Body of pancreas (tissue), 4 donors: ENCODE results near the gene CEBPZOS. TPM values are rescaled to one million over a fixed set of nuclear protein-coding genes. Genes with fewer than 3 reads are reported as not detected.
A peak's percentile ranks its signal among the peaks of the same experiment; 100 is the strongest.

Experiments used
- ATAC-seq: fragments of 150-250 bp; one replicate; pipeline ENCODE4 v1.9.1; 2016
- DNase-seq, 4 donors: peaks; one replicate each; pipeline ENCODE4 v3.0.0-alpha.2; 2019
- H3K27ac ChIP-seq, 4 donors: fragments of 200-600 bp; sonication (generic); 1 replicate in 3 of 4; 2 replicates in 1 of 4; pipeline versions ENCODE4 v1.5.1 to v1.6.1; 2016 to 2019; ENCODE audit warnings: mild to moderate bottlenecking in 1 of 4, mixed read lengths in 1 of 4, moderate library complexity in 1 of 4
- H3K27me3 ChIP-seq, 2 donors: fragments of 200-600 bp; sonication (generic); one replicate each; pipeline ENCODE4 v1.6.0; 2016; ENCODE audit warnings: mild to moderate bottlenecking in 1 of 2
- H3K36me3 ChIP-seq, 2 donors: fragments of 200-600 bp; sonication (generic); replicated peaks in 1 of 2; 2 replicates each; pipeline ENCODE4 v1.5.1; 2016; ENCODE audit warnings: low read depth in 2 of 2; ENCODE audit not compliant: insufficient read depth in 1 of 2
- H3K4me1 ChIP-seq: fragments of 200-600 bp; sonication (generic); one replicate; pipeline ENCODE4 v1.6.0; 2016
- H3K4me3 ChIP-seq, 2 donors: fragments of 200-600 bp; sonication (generic); 1 replicate in 1 of 2; 2 replicates in 1 of 2; pipeline ENCODE4 v1.5.1; 2016 to 2019
- H3K9me3 ChIP-seq, 3 donors: fragments of 200-600 bp; sonication (generic); 1 replicate in 2 of 3; 2 replicates in 1 of 3; pipeline ENCODE4 v1.5.1; 2016
- POLR2A ChIP-seq, 3 donors: fragments of 450-650 bp; IDR thresholded peaks; one replicate each; pipeline ENCODE4 v1.6.1; 2016; ENCODE audit warnings: antibody characterized with exemption in 3 of 3, mild to moderate bottlenecking in 2 of 3
- WGBS, 2 donors: methylation state at CpG; one replicate each; pipeline ENCODE4 v1.1.5; 2017; 5-methylcytosine and 5-hydroxymethylcytosine counted together
- intact Hi-C: fragments of 100-400 bp; cut with DNase I; formaldehyde crosslinking; loops from one replicate; pipeline ENCODE4 v1.15.1; 2023
- total RNA-seq, 2 donors: library from RNA; depleted of rRNA; stranded (reverse); fragments of >200 nt; gene quantifications; one replicate each; pipeline ENCODE4 v1.1.0, GENCODE V29; 2016
- TF ChIP-seq, protein P1 (sequence below), 7 experiments: fragments of 450-650 bp in 4 of 7; fragments of 200-600 bp in 3 of 7; sonication (generic) in 3 of 7; IDR thresholded peaks; one replicate each; pipeline ENCODE4 v1.5.1; 2016 to 2019; ENCODE audit warnings: antibody characterized with exemption in 7 of 7

The CEBPZOS gene
- total RNA-seq, 2 donors from 2014 or later: 9.9 to 21.8 TPM

DNA sequence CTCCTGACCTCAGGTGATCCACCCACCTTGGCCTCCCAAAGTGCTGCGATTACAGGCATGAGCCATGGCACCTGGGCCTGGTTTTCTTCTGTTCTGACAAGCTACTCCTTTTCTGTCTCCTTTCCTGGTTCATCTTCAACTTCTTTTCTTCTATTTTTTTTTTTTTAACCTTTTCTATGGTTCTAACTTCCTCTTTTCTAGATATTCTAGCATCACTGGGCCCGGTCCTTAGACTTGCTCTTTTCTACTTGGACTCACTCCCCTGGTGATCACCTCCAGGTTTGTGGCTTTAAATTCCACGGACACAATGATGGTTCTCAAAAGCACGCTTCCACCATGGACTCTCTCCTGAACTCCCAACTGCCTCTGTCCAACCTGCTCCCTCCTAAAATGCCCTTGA, 41.5 kb upstream of the CEBPZOS start:
- H3K4me3 ChIP-seq: no peak overlapping the region

DNA sequence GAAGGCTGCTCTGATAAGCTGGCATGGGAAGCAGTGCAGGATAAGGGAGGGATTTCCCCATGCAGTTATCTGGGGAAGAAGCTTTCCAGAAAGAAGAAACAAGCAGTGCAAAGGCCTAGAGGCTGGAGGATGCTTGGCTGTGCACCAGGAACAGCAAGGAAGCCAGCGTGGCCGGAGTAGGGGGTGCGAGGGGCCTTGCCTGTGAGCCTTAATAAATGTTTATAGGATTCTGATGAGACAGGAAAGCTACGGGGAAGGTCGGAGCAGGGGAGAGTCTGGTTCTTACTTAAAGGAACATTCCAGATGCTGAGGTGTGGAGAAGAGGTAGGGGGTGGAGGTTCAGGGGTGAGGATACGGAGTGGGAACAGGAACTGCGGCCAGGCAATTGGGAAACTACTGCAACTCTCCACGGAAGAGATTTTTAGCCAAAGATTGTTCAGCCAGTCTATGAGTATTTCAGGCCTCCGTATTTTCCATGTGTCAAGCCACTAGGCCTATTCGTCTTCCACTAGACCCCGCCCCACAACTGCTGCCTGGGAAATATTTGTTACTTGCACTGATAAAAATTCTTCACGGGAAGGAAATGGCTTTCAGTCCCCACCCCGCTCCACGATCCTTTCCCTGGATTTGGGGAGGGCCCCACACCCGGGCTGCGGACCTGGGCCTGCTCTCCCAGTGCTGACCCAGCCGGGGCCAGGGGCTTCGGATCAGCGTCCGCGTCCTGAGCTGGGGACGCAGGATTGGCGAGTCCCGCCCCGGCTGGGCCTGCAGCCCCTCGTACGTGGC, 40.0 kb upstream of the CEBPZOS start:
- intact Hi-C loops: no loop called here
- Histone ChIP-seq H3K27me3 (no peaks in the 10 kb centered on the region), H3K4me3 (peak overlapping the region; percentile 57 to 65), H3K27ac (peak overlapping the region; percentile 85 to 97 (median 88)), H3K4me1 (peaks cover 20% of the 10 kb centered on the region), H3K9me3 (no peaks in the 10 kb centered on the region), H3K36me3 (no peaks in the 10 kb centered on the region)
- DNase-seq: peak; percentile 52 to 68 (median 61)
- peak; percentile 61 for ATAC-seq
- peak; percentile 20 to 51 (median 39) for TF ChIP-seq POLR2A (IDR thresholded peaks at IDR 0.05)
- TF ChIP-seq, protein P1, sequence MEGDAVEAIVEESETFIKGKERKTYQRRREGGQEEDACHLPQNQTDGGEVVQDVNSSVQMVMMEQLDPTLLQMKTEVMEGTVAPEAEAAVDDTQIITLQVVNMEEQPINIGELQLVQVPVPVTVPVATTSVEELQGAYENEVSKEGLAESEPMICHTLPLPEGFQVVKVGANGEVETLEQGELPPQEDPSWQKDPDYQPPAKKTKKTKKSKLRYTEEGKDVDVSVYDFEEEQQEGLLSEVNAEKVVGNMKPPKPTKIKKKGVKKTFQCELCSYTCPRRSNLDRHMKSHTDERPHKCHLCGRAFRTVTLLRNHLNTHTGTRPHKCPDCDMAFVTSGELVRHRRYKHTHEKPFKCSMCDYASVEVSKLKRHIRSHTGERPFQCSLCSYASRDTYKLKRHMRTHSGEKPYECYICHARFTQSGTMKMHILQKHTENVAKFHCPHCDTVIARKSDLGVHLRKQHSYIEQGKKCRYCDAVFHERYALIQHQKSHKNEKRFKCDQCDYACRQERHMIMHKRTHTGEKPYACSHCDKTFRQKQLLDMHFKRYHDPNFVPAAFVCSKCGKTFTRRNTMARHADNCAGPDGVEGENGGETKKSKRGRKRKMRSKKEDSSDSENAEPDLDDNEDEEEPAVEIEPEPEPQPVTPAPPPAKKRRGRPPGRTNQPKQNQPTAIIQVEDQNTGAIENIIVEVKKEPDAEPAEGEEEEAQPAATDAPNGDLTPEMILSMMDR (IDR thresholded peaks at IDR 0.05): no peak
- WGBS, 2 donors: 0% methylated on average over 16 to 27 of the region's 27 CpGs

More for the DNA sequence above, 41.5 kb upstream of the CEBPZOS start:
- no peaks in the 10 kb centered on the region for H3K36me3 ChIP-seq
- H3K27ac ChIP-seq: no peak overlapping the region
- no peak for TF ChIP-seq POLR2A (IDR thresholded peaks at IDR 0.05)
- WGBS, 2 donors: 89 to 93% methylated on average over 4 of the region's 4 CpGs
- no peaks in the 10 kb centered on the region for H3K27me3 ChIP-seq
- ATAC-seq (no peak), DNase-seq (no peak)
- intact Hi-C loops: no loop called here
- H3K9me3 ChIP-seq: no peaks in the 10 kb centered on the region
- H3K4me1 ChIP-seq: peaks cover 20% of the 10 kb centered on the region

DNA sequence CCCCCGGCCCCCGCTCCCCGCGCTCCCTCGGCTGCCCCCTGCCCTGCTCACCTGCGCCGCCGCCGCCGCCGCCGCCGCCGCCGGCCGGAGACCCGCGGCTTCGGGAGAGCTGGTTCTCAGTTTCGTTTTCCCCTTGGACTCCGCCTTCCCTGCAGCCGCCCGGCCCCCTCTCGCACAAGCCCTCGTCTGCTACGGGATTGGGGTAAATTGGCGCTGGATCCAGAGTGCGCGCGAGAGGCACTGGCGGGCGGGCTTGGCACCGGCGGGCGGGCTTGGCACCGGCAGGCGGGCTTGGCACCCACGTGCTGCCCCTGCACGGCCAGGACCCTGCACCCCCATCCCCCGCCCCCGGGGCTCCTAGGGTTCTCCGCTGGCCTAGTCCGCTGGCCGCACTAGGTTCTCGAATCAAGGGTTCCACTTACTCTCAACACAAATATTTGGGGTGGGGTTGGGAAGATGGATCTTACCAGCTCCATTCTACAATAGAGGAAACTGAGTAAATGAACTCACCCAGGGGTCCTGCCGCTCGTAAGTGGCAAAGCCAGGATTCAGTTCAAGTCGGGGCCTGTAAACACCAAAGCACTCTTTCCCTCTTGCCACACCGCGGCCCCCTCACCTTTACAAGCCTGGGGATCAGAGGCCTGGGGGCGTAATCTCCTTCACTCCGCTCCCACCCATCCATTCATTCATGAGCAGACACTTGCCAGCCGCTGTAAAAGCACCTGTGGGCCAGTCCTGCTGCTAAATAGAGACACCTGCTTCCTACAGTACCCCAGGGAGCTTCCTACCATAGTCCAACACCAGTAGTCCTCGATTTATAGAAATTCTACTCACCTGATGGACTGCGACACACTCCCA, 39.2 kb upstream of the CEBPZOS start, which contains the start of gene EIF2AK2:
Gene EIF2AK2 (minus strand): TSS at position 124 of the 858 bp plus-strand sequence. CDS start 9,174 bp downstream, outside the sequence.
- peak within 1 kb of the TSS; percentile 85 to 97 (median 88) for H3K27ac ChIP-seq
- TF ChIP-seq, protein P1 (IDR thresholded peaks at IDR 0.05): no peak
- peak in 2 of 3 donors; percentile 45 to 50 for TF ChIP-seq POLR2A (IDR thresholded peaks at IDR 0.05)

DNA sequence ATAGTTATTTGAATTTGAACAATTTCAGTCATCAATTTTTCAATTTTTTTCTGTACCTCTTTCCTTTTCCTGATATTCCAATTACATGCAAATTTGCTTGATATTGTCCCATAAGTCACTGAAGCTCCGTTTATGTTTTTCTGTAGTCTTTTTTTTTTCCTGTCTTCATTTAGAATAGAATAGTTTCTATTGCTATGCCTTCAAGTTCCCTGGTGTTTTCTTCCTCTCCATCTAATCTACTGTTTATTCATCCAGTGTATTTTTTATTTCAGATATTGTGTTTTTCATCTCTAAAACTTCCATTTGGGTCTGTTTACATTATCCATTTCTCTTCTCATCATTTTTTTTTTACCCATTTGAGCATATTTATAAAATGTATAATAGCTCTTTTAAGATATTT, 31.5 kb upstream of the CEBPZOS start:
- H3K27me3 ChIP-seq: no peaks in the 10 kb centered on the region
- intact Hi-C loops: no loop called here
- TF ChIP-seq, protein P1 (IDR thresholded peaks at IDR 0.05): no peak
- no peak for TF ChIP-seq POLR2A (IDR thresholded peaks at IDR 0.05)
- no peak overlapping the region for H3K27ac ChIP-seq
- no peaks in the 10 kb centered on the region for H3K36me3 ChIP-seq
- no peak for DNase-seq
- H3K9me3 ChIP-seq: no peaks in the 10 kb centered on the region
- WGBS, 2 donors: 65 to 74% methylated on average over 1 of the region's 1 CpG
- H3K4me3 ChIP-seq: no peak overlapping the region
- no peak for ATAC-seq
- no peaks in the 10 kb centered on the region for H3K4me1 ChIP-seq

More for the DNA sequence above, 39.2 kb upstream of the CEBPZOS start, which contains the start of gene EIF2AK2:
- Histone ChIP-seq H3K9me3 (no peaks in the 10 kb centered on the region), H3K27me3 (no peaks in the 10 kb centered on the region), H3K4me1 (peaks cover 20% of the 10 kb centered on the region), H3K4me3 (peak within 1 kb of the TSS; percentile 57 to 65), H3K36me3 (no peaks in the 10 kb centered on the region)
- DNase-seq (peak; percentile 82 to 90 (median 88)), ATAC-seq (peak; percentile 94)
- WGBS, 2 donors: 9 to 32% methylated on average over 14 to 52 of the region's 55 CpGs
- intact Hi-C loops: no loop called here

DNA sequence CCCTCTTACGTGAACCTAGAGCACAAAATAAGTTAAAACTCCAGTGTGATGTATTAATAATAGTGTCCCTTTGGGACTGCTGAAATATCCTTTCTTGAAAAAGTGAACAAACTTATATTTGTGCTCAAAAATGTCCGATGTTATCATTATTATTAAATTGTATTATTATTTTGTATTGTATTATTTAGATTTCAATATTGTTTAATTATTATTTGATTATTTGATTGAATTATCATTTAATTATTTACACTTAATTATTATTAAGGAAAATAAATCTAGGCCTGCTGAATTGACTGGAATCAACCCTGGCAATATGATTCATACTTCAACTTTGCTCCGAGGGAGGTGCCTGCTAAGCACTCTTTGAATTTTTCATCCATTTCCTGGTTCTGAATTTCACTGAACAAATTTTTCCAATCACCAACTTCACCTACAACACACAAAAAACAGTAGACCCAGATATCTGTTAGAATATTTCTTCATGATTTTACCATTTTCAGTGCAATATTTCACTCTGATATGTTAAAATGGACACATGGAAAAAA, 28.6 kb upstream of the CEBPZOS start:
- intact Hi-C loops: no loop called here
- ATAC-seq (no peak), DNase-seq (no peak)
- no peaks in the 10 kb centered on the region for H3K27me3 ChIP-seq
- no peak overlapping the region for H3K27ac ChIP-seq
- no peaks in the 10 kb centered on the region for H3K9me3 ChIP-seq
- no peaks in the 10 kb centered on the region for H3K36me3 ChIP-seq
- no peak overlapping the region for H3K4me3 ChIP-seq
- 72 to 81% methylated on average over 3 of the region's 3 CpGs for WGBS, 2 donors
- no peaks in the 10 kb centered on the region for H3K4me1 ChIP-seq
- TF ChIP-seq, protein P1 (IDR thresholded peaks at IDR 0.05): no peak
- TF ChIP-seq POLR2A (IDR thresholded peaks at IDR 0.05): no peak
